GM19438 (cell line): ENCODE results near the gene REPS2.

ENCODE experiments used
- ATAC-seq: cut with Tn5 transposase; IDR thresholded peaks from one replicate; pipeline ENCODE4 v1.9.1; 2021; ENCODE audit warnings: low read depth; ENCODE audit not compliant: unreplicated experiment

The REPS2 gene

GRCh38 chrX:16997313-16997712 is 50.9 kb downstream of the REPS2 start:
- ATAC-seq, result no peak

GRCh38 chrX:16999275-16999674 is 52.8 kb downstream of the REPS2 start:
- no peak for ATAC-seq

GRCh38 chrX:17000751-17001150 is 54.3 kb downstream of the REPS2 start:
- no peak for ATAC-seq

- no peak for ATAC-seq
Observed at GRCh38 chrX:17005712-17006368, 59.4 kb downstream of the REPS2 start.

GRCh38 chrX:17007134-17007768 is 60.8 kb downstream of the REPS2 start:
- ATAC-seq, result no peak

- ATAC-seq, result no peak
Observed at GRCh38 chrX:17009856-17010625, 63.6 kb downstream of the REPS2 start.

- ATAC-seq, result no peak
Observed at GRCh38 chrX:17012465-17012864, 66.0 kb downstream of the REPS2 start.

GRCh38 chrX:17014216-17014615 is 67.8 kb downstream of the REPS2 start:
- ATAC-seq, result no peak

GRCh38 chrX:17017134-17017533 is 70.7 kb downstream of the REPS2 start:
- no peak for ATAC-seq

GRCh38 chrX:17020356-17020755 is 73.9 kb downstream of the REPS2 start:
- ATAC-seq, result no peak

GRCh38 chrX:17020851-17021821 is 74.7 kb downstream of the REPS2 start:
- no peak for ATAC-seq

- ATAC-seq, result no peak
Observed at GRCh38 chrX:17021851-17022604, 75.6 kb downstream of the REPS2 start.

- no peak for ATAC-seq
Observed at GRCh38 chrX:17023661-17024060, 77.2 kb downstream of the REPS2 start.

GRCh38 chrX:17024886-17025285 is 78.4 kb downstream of the REPS2 start:
- no peak for ATAC-seq

- no peak for ATAC-seq
Observed at GRCh38 chrX:17025621-17026302, 79.3 kb downstream of the REPS2 start.

GRCh38 chrX:17027931-17028330 is 81.5 kb downstream of the REPS2 start:
- no peak for ATAC-seq

GRCh38 chrX:17028356-17028755 is 81.9 kb downstream of the REPS2 start:
- no peak for ATAC-seq

- ATAC-seq, result no peak
Observed at GRCh38 chrX:17030092-17030491, 83.6 kb downstream of the REPS2 start.

- no peak for ATAC-seq
Observed at GRCh38 chrX:17030580-17031270, 84.3 kb downstream of the REPS2 start.
